K562 (cell line): ENCODE data around the gene GLIS2. TPM values are rescaled to one million over a fixed set of nuclear protein-coding genes. Genes with fewer than 3 reads are reported as not detected.

Experiments
- ATAC-seq: fragments of 200-7000 bp; cut with Tn5 transposase; 3 replicates; pipeline ENCODE4 v1.9.1; 2020; ENCODE audit warnings: moderate library complexity
- BruUV-seq: library from RNA; stranded (reverse); fragments of 400-500 nt; replicated peaks from 2 replicates; lab custom pipeline; 2021; lab: Mats Ljungman, UMichigan
- CTCF ChIA-PET: fragments of 300-600 bp; formaldehyde crosslinking; extraction: SDS; loops from one replicate; lab custom pipeline; 2021; ENCODE audit warnings: low intra/inter-chr PET ratio; lab: Yijun Ruan, JAX
- POLR2A ChIA-PET: fragments of 300-600, 350-650 bp; sonication (Branson Sonifier 250); formaldehyde crosslinking; extraction: SDS; loops from one replicate; lab custom pipeline; 2021; ENCODE audit warnings: antibody characterized with exemption, inconsistent platforms; lab: Yijun Ruan, JAX
- DNase-seq, 4 experiments: peaks; one replicate each; pipeline versions ENCODE4 v3.0.0 to v3.0.0-alpha.2; 2011 to 2018; ENCODE audit warnings: low spot score in 3 of 4, mixed read lengths in 3 of 4; ENCODE audit errors: extremely low read depth in 1 of 4
- FAIRE-seq: peaks from 2 replicates; lab custom pipeline; 2011; peaks lifted over from hg19 to GRCh38; lab: Jason Lieb, UNC
- H2AFZ ChIP-seq: 2 replicates; pipeline ENCODE4 v1.6.0; 2011; ENCODE audit warnings: low read depth, low read length, control low read depth, inconsistent platforms
- H3K27ac ChIP-seq: fragments of 200-600 bp; 3 replicates; pipeline ENCODE4 v1.8.0; 2011; ENCODE audit warnings: low read depth, mild to moderate bottlenecking, control low read depth, inconsistent platforms, low read length, moderate library complexity, mixed read lengths; ENCODE audit errors: extremely low read depth
- H3K27me3 ChIP-seq, 2 experiments: fragments of 300-600 bp in 1 of 2; 2 replicates in 1 of 2; 3 replicates in 1 of 2; pipeline versions ENCODE4 v1.6.0 to v1.8.0; 2011; ENCODE audit warnings: inconsistent platforms in 2 of 2, low read length in 2 of 2, mild to moderate bottlenecking in 1 of 2, mixed read lengths in 1 of 2, moderate library complexity in 1 of 2; ENCODE audit not compliant: control insufficient read depth in 2 of 2, insufficient read depth in 2 of 2
- H3K36me3 ChIP-seq: fragments of 300-600 bp; 3 replicates; pipeline ENCODE4 v1.8.0; 2011; ENCODE audit warnings: mild to moderate bottlenecking, low read length, inconsistent platforms; ENCODE audit not compliant: control insufficient read depth, insufficient read depth
- H3K4me1 ChIP-seq, 2 experiments: fragments of 200-600 bp in 1 of 2; replicated peaks in 1 of 2; 2 replicates in 1 of 2; 3 replicates in 1 of 2; pipeline versions ENCODE4 v1.5.1 to v1.8.0; 2011; ENCODE audit warnings: inconsistent platforms in 2 of 2, low read length in 2 of 2, mild to moderate bottlenecking in 1 of 2, mixed read lengths in 1 of 2, moderate library complexity in 1 of 2; ENCODE audit not compliant: control insufficient read depth in 2 of 2, insufficient read depth in 2 of 2
- H3K4me2 ChIP-seq: 2 replicates; pipeline ENCODE4 v1.6.1; 2011; ENCODE audit warnings: low read length, control low read depth, inconsistent platforms, mixed read lengths; ENCODE audit not compliant: insufficient read depth
- H3K4me3 ChIP-seq: fragments of 200-600 bp; sonication (generic), shearing (Covaris generic); 2 replicates; pipeline ENCODE4 v1.5.1; 2016; ENCODE audit warnings: control low read depth, inconsistent platforms
- H3K79me2 ChIP-seq: fragments of 200-600 bp; 3 replicates; pipeline ENCODE4 v1.8.0; 2011; ENCODE audit warnings: low read length, inconsistent platforms; ENCODE audit not compliant: control insufficient read depth, insufficient read depth
- H3K9ac ChIP-seq, 2 experiments: 2 replicates each; pipeline versions ENCODE4 v1.6.0 to v1.6.1; 2011; ENCODE audit warnings: low read depth in 2 of 2, low read length in 2 of 2, control low read depth in 1 of 2, inconsistent platforms in 1 of 2, mild to moderate bottlenecking in 1 of 2, mixed read lengths in 1 of 2; ENCODE audit not compliant: insufficient read depth in 1 of 2
- H3K9me1 ChIP-seq: one replicate; pipeline ENCODE4 v1.6.0; 2011; ENCODE audit warnings: inconsistent platforms, mild to moderate bottlenecking, low read length, moderate library complexity; ENCODE audit not compliant: control insufficient read depth, insufficient read depth
- H3K9me3 ChIP-seq: replicated peaks from 2 replicates; pipeline ENCODE4 v1.5.1; 2011; ENCODE audit warnings: low read depth, low read length, inconsistent platforms; ENCODE audit not compliant: control insufficient read depth, insufficient read depth
- H4K20me1 ChIP-seq: replicated peaks from 2 replicates; pipeline ENCODE4 v1.6.1; 2011; ENCODE audit warnings: low read length, inconsistent platforms, mixed read lengths; ENCODE audit not compliant: control insufficient read depth, insufficient read depth
- KDM4B ChIP-seq, 2 experiments: fragments of 450-650 bp in 1 of 2; sonication (generic) in 1 of 2; IDR thresholded peaks; 2 replicates each; pipeline ENCODE4 v1.6.1; 2016 to 2017; ENCODE audit warnings: borderline replicate concordance in 2 of 2, antibody characterized with exemption in 1 of 2, low read depth in 1 of 2, mild to moderate bottlenecking in 1 of 2
- POLR2G ChIP-seq: fragments of 200-400 bp; formaldehyde crosslinking; IDR thresholded peaks from 2 replicates; pipeline ENCODE4 v1.6.1; 2017; ENCODE audit warnings: low read depth, mild to moderate bottlenecking, antibody characterized with exemption, low read length, moderate library complexity
- ZBTB7A ChIP-seq: IDR thresholded peaks from 2 replicates; pipeline ENCODE4 v1.6.1; 2011; ENCODE audit warnings: low read depth, mild to moderate bottlenecking, low read length, moderate library complexity, borderline replicate concordance; ENCODE audit not compliant: control insufficient read depth
- WGBS: fragments of 100-300 bp; shearing (Covaris generic); methylation state at CpG from one replicate; pipeline ENCODE4 v1.1.6; 2016; ENCODE audit warnings: low coverage, mixed read lengths; ENCODE audit not compliant: insufficient coverage; ENCODE audit errors: missing lambda C conversion rate; 5-methylcytosine and 5-hydroxymethylcytosine counted together
- in situ Hi-C: fragments of 300-500 bp; cut with MboI; formaldehyde crosslinking; loops from 4 replicates; pipeline ENCODE4 v1.15.0; 2018; ENCODE audit warnings: inconsistent platforms, mixed read lengths
- intact Hi-C: fragments of 100-400 bp; cut with micrococcal nuclease; formaldehyde crosslinking; loops from 2 replicates; pipeline ENCODE4 v1.14.2; 2022
- polyA plus RNA-seq, 8 experiments: library from polyadenylated mRNA; depleted of rRNA in 4 of 8; stranded (reverse) in 5 of 8; unstranded in 3 of 8; fragments of >200 nt; fragmentation: Nextera tagmentation in 2 of 8; fragmentation: Illumina TruSeq in 1 of 8; extraction: Ambion mirVana in 2 of 8; extraction: Trizol in 1 of 8; gene quantifications; 2 replicates each; pipeline versions ENCODE4 v1.2.1 to v1.2.3, GENCODE V29; 2011 to 2014; ENCODE audit warnings: inconsistent platforms in 1 of 8, missing spikeins in 1 of 8
- total RNA-seq, 7 experiments: library from RNA; depleted of rRNA in 6 of 7; stranded (reverse); fragments of >200 nt in 6 of 7; fragmentation: Illumina TruSeq in 2 of 7; extraction: Trizol in 2 of 7; gene quantifications; 2 replicates each; pipeline versions ENCODE4 v1.2.1 to v1.2.3, GENCODE V29; 2011 to 2021; ENCODE audit warnings: low replicate concordance in 1 of 7
- TF ChIP-seq, protein P1 (sequence below): sonication (generic); formaldehyde crosslinking; IDR thresholded peaks from 2 replicates; pipeline ENCODE4 v1.8.1; 2022; ENCODE audit warnings: missing genetic modification reagents

The GLIS2 gene
- total and polyA plus RNA-seq, 9 of the 15 experiments (the other 6 are each of a cell fraction or from before 2014, with no cell fraction given), result 0.10 to 9.0 (median 0.57) TPM

DNA sequence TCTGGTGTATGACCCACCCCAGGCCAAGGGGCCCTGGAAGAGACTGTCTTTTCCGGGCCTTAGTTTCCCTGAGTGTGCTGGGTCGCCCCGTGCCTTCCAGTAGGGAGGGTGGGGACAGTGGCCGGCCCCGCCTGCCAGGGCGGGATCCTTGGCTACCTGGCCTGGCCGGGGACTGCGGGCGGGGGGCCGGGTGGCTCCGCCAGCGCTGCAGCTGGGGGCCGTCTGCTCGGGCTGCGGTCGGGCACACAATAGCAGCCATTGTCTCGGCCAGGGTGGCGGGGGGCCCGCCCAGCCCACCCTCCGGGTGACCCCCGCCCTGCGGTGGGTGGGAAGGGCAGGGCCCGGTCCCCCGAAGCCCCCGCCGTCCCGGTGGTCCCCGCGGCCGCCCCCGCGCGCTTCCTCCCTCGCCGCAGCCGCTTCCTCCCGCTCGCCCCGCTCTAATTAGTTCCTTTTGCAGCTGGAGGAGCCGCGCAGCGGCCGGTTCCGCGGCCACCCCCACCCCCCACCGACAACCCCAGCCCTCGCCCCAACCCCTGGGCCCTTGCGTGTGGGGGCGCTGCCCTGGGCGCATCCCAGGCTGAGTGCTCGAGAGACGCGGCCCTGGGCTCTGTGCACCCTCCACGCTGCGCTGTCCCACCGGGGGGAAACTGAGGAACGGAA lies 11.6 kb downstream of the GLIS2 start:
- H3K4me2 ChIP-seq, result no peak overlapping the region
- no peak overlapping the region for H3K4me3 ChIP-seq
- no TSS peak for BruUV-seq

More for the DNA sequence above, 11.6 kb downstream of the GLIS2 start:
- ChIA-PET POLR2A (interaction anchor here (0.9 to 1.1 kb wide), 4 partner anchors 10 to 127 kb away, joined by 3 to 5 read pairs (median 4); no protein-coding TSS in a partner anchor), CTCF (interaction anchor here (0.6 kb wide), 1 partner anchor 128 kb away, joined by 3 read pairs; no protein-coding TSS in a partner anchor)
- intact Hi-C loops (no loop called here), in situ Hi-C loops (loop anchor here (10.0 kb wide), 2 partner anchors 123 to 343 kb away; no protein-coding TSS in a partner anchor)
- TF ChIP-seq, protein P1, sequence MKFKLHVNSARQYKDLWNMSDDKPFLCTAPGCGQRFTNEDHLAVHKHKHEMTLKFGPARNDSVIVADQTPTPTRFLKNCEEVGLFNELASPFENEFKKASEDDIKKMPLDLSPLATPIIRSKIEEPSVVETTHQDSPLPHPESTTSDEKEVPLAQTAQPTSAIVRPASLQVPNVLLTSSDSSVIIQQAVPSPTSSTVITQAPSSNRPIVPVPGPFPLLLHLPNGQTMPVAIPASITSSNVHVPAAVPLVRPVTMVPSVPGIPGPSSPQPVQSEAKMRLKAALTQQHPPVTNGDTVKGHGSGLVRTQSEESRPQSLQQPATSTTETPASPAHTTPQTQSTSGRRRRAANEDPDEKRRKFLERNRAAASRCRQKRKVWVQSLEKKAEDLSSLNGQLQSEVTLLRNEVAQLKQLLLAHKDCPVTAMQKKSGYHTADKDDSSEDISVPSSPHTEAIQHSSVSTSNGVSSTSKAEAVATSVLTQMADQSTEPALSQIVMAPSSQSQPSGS (CRISPR knock-in tag), result no peak
- TF ChIP-seq ZBTB7A (0 out of 2 replicates have a peak, but pooled peaks have one; percentile 14), POLR2G (peak; percentile 26; the same call in 1 of the 2 replicates), KDM4B (IDR thresholded peaks at IDR 0.05; ENCODE audit: borderline replicate concordance in 2 of 2, low read depth in 1 of 2) (no peak)
- FAIRE-seq, result no peak
- no peaks in the 10 kb centered on the region for H3K36me3 ChIP-seq
- H3K27me3 ChIP-seq, result no peaks in the 10 kb centered on the region
- H4K20me1 ChIP-seq, result 0 out of 2 replicates have a peak, but pooled peaks cover 14% of the 10 kb centered on the region
- no peak overlapping the region; a peak in 1 of 4 replicates for H3K9ac ChIP-seq
- H3K79me2 ChIP-seq, result peaks cover 9% of the 10 kb centered on the region; the same call in 2 of the 3 replicates
- H3K9me1 ChIP-seq, result no peaks in the 10 kb centered on the region
- ATAC-seq, result no peak
- no peak for DNase-seq
- WGBS, result 75% methylated on average over 5 of the region's 57 CpGs
- H3K4me1 ChIP-seq, result peaks cover 4 to 70% of the 10 kb centered on the region in 2 experiments
- H3K9me3 ChIP-seq, result no peaks in the 10 kb centered on the region
- H3K27ac ChIP-seq, result no peak overlapping the region
- H2AFZ ChIP-seq, result no peak overlapping the region
